Measurements from ENCODE around the gene TTBK2. TPM values are rescaled to one million over a fixed set of nuclear protein-coding genes. Genes with fewer than 3 reads are reported as not detected.

The TTBK2 gene
- total RNA-seq, 1 experiment from 2014 or later, result 17.2 TPM

DNA sequence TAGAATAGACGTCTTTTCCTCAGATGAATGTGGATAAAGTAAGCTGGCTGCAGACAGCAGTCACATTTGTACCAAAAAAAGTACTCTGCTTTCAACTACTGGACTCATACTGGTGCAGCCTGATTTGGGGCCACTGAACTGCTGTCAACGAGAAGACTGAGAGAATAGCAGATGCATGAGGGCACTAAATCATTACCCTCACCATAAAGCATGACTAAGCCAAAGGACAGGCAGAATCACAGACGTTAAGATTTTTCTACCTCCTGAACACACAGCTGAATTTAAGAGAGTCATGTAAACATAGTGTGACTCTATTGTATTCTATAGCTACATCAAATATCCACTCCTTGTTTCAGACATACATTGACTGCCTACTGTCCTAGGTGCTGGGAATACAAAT lies 115.8 kb downstream of the TTBK2 start:
- POLR2A ChIA-PET, result no interaction called here
- in situ Hi-C loops (cut with HindIII; ENCODE audit: low pct_unique_long_range_greater_than_20kb, low sequenced_read_pairs) (no loop called here), intact Hi-C loops (cut with micrococcal nuclease; ENCODE audit: unreplicated experiment) (no loop called here)
- H3K27ac ChIP-seq (ENCODE audit: low read length), result no peak overlapping the region
- CTCF ChIA-PET, result no interaction called here
- H3K9me3 ChIP-seq (ENCODE audit: control insufficient read depth, insufficient read depth, low read depth, low read length), result no peaks in the 10 kb centered on the region
- TF ChIP-seq SIN3A (IDR thresholded peaks at IDR 0.05; ENCODE audit: borderline replicate concordance, insufficient read depth, low read depth, low read length) (no peak), CTCF (IDR thresholded peaks at IDR 0.05) (no peak), TCF7L2 (IDR thresholded peaks at IDR 0.05; ENCODE audit: low read depth, low read length) (no peak)
- TF ChIP-seq, protein P1, sequence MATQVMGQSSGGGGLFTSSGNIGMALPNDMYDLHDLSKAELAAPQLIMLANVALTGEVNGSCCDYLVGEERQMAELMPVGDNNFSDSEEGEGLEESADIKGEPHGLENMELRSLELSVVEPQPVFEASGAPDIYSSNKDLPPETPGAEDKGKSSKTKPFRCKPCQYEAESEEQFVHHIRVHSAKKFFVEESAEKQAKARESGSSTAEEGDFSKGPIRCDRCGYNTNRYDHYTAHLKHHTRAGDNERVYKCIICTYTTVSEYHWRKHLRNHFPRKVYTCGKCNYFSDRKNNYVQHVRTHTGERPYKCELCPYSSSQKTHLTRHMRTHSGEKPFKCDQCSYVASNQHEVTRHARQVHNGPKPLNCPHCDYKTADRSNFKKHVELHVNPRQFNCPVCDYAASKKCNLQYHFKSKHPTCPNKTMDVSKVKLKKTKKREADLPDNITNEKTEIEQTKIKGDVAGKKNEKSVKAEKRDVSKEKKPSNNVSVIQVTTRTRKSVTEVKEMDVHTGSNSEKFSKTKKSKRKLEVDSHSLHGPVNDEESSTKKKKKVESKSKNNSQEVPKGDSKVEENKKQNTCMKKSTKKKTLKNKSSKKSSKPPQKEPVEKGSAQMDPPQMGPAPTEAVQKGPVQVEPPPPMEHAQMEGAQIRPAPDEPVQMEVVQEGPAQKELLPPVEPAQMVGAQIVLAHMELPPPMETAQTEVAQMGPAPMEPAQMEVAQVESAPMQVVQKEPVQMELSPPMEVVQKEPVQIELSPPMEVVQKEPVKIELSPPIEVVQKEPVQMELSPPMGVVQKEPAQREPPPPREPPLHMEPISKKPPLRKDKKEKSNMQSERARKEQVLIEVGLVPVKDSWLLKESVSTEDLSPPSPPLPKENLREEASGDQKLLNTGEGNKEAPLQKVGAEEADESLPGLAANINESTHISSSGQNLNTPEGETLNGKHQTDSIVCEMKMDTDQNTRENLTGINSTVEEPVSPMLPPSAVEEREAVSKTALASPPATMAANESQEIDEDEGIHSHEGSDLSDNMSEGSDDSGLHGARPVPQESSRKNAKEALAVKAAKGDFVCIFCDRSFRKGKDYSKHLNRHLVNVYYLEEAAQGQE (IDR thresholded peaks at IDR 0.05; ENCODE audit: insufficient read depth in 1 of 2, low read depth in 2 of 2, low read length in 1 of 2), result no peak
- BruUV-seq (replicated peaks), result no TSS peak
- no peaks in the 10 kb centered on the region for H3K36me3 ChIP-seq (ENCODE audit: control insufficient read depth, insufficient read depth, low read length)
- H3K4me3 ChIP-seq (ENCODE audit: low read depth in 2 of 2, low read length in 2 of 2), result no peak overlapping the region
- ATAC-seq (no peak), DNase-seq (ENCODE audit: low read depth, low spot score) (no peak)
- no peaks in the 10 kb centered on the region for H3K4me1 ChIP-seq (ENCODE audit: control insufficient read depth, insufficient read depth, low read length)
- no peaks in the 10 kb centered on the region for H3K27me3 ChIP-seq (ENCODE audit: control insufficient read depth, insufficient read depth, low read length)

DNA sequence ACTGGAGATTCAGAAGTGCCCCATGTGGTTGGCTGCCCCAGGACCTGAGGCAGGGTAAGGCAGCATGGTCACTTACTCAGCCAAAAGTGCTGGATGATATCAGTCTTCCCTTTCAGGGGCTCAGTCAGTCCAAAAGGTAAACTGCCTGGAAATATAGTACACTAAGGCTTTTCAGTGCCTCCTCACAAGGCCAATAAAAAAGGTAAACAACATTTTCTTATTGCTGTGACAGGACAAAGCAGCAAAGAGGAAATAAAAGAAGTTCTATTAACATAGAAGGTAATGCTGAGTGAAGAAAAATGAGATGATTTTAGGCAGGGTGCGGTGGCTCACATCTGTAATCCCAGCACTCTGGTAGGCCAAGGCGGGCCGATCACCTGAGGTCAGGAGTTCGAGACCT lies 117.1 kb downstream of the TTBK2 start:
- no peaks in the 10 kb centered on the region for H3K36me3 ChIP-seq (ENCODE audit: control insufficient read depth, insufficient read depth, low read length)
- in situ Hi-C loops (cut with HindIII; ENCODE audit: low pct_unique_long_range_greater_than_20kb, low sequenced_read_pairs) (no loop called here), intact Hi-C loops (cut with micrococcal nuclease; ENCODE audit: unreplicated experiment) (no loop called here)
- H3K4me3 ChIP-seq (ENCODE audit: low read depth in 2 of 2, low read length in 2 of 2), result no peak overlapping the region
- ChIA-PET POLR2A (interaction anchor here (0.5 kb wide), 1 partner anchor 10 kb away, joined by 3 read pairs; no protein-coding TSS in a partner anchor), CTCF (interaction anchor here (0.6 kb wide), 1 partner anchor 129 kb away, joined by 4 read pairs; no protein-coding TSS in a partner anchor)
- H3K9me3 ChIP-seq (ENCODE audit: control insufficient read depth, insufficient read depth, low read depth, low read length), result no peaks in the 10 kb centered on the region
- DNase-seq (ENCODE audit: low read depth, low spot score) (no peak), ATAC-seq (no peak)
- TF ChIP-seq SIN3A (IDR thresholded peaks at IDR 0.05; ENCODE audit: borderline replicate concordance, insufficient read depth, low read depth, low read length) (no peak), POLR2AphosphoS5 (IDR thresholded peaks at IDR 0.05; ENCODE audit: low read depth, low read length) (no peak), TCF7L2 (IDR thresholded peaks at IDR 0.05; ENCODE audit: low read depth, low read length) (no peak), CTCF (IDR thresholded peaks at IDR 0.05) (no peak)
- TF ChIP-seq, protein P1 (IDR thresholded peaks at IDR 0.05; ENCODE audit: insufficient read depth in 1 of 2, low read depth in 2 of 2, low read length in 1 of 2), result no peak
- no peak overlapping the region for H3K27ac ChIP-seq (ENCODE audit: low read length)
- H3K27me3 ChIP-seq (ENCODE audit: control insufficient read depth, insufficient read depth, low read length), result no peaks in the 10 kb centered on the region
- no TSS peak for BruUV-seq (replicated peaks)
- H3K4me1 ChIP-seq (ENCODE audit: control insufficient read depth, insufficient read depth, low read length), result no peaks in the 10 kb centered on the region

Data from Panc1 (cell line).